NOMO-1 treated with dmso at 0.1 percent for 144 hours (cell line): ENCODE data around the gene TXNDC15.
"Not testable (repeated sequence)": the region's sequence is repeated elsewhere in the genome, so short reads cannot be mapped to it uniquely, and the experiment has no call there.

Source experiments
- DNase-seq: peaks from one replicate; lab custom pipeline; 2025; ENCODE audit not compliant: unreplicated experiment; lab: John Stamatoyannopoulos, UW

TXNDC15 gene

GRCh38 chr5:134874831-134875655 is 872 bp downstream of the TXNDC15 start:
- DNase-seq = no peak

GRCh38 chr5:134877159-134877558 is 3.0 kb downstream of the TXNDC15 start:
- no peak for DNase-seq

- no peak for DNase-seq
Observed at GRCh38 chr5:134878403-134878802, 4.2 kb downstream of the TXNDC15 start.

GRCh38 chr5:134879456-134879855 is 5.3 kb downstream of the TXNDC15 start:
- no peak for DNase-seq

GRCh38 chr5:134880937-134881336 is 6.8 kb downstream of the TXNDC15 start:
- DNase-seq = not testable (repeated sequence)

GRCh38 chr5:134881711-134882110 is 7.5 kb downstream of the TXNDC15 start:
- DNase-seq = not testable (repeated sequence)

GRCh38 chr5:134887593-134888159 is 13.5 kb downstream of the TXNDC15 start:
- no peak for DNase-seq

GRCh38 chr5:134889335-134889734 is 15.2 kb downstream of the TXNDC15 start:
- no peak for DNase-seq

- no peak for DNase-seq
Observed at GRCh38 chr5:134891473-134891872, 17.3 kb downstream of the TXNDC15 start.

GRCh38 chr5:134892282-134892681 is 18.1 kb downstream of the TXNDC15 start:
- no peak for DNase-seq

GRCh38 chr5:134892926-134893325 is 18.8 kb downstream of the TXNDC15 start:
- no peak for DNase-seq

- DNase-seq = no peak
Observed at GRCh38 chr5:134893748-134894505, 19.8 kb downstream of the TXNDC15 start.

GRCh38 chr5:134902071-134902801 is 28.1 kb downstream of the TXNDC15 start:
- DNase-seq = peak; percentile 36

GRCh38 chr5:134904610-134905245 is 30.6 kb downstream of the TXNDC15 start, which contains the start of gene PCBD2:
Gene PCBD2, plus strand, starts transcription at chr5:134905131. Its CDS starts 9 bp downstream, at chr5:134905140.
- DNase-seq = peak; percentile 94

GRCh38 chr5:134905246-134905996 is 31.2 kb downstream of the TXNDC15 start:
- DNase-seq = peak; percentile 64

GRCh38 chr5:134906811-134907210 is 32.6 kb downstream of the TXNDC15 start:
- DNase-seq = no peak

GRCh38 chr5:134910752-134911151 is 36.6 kb downstream of the TXNDC15 start:
- not testable (repeated sequence) for DNase-seq

GRCh38 chr5:134911285-134912206 is 37.4 kb downstream of the TXNDC15 start:
- DNase-seq = no peak

GRCh38 chr5:134913254-134913653 is 39.1 kb downstream of the TXNDC15 start:
- DNase-seq = no peak
